NCI-H1417 (cell line): ENCODE results near the gene ZBTB7A.
A peak's percentile ranks its signal among the peaks of the same experiment; 100 is the strongest.

ENCODE experiments used
- DNase-seq, 3 experiments: peaks; one replicate each; lab custom pipeline; 2025; lab: John Stamatoyannopoulos, UW

The ZBTB7A gene

DNA sequence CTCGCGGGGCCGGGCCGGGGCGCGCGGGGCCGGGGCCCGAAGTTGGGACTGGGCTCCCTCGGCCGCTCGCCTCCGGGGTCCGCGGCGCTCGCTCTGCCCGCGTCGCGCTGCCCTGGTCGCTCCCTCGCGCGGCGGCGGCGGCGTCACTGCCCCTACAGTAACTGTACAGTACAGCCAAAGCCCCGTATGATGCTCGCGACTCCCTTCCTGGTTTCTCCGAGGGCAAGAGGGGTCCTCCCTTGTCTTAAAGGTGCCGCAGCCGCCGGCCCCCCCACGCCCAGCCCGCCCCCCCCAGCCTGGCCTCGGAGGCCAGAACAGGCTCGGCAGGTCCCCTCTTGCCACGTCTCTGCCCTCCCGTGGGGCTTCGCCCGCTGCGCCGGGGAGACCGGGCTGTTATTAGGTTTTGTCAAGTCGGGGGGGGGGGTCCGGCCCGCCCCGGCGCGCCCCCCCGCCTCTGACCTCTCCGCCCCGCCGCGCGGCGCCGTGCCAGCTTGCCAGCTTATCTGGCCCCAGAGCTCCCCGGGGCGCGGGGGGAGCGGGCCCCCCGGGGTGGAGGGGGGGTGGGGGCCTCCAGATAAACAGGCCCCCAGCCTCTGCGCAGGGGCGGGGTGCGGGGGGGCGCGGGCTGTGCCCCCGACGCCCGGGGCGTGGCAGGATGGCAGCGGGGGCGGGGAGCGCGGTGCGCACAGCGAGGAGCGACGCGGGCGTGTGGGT is at the start of gene ZBTB7A:
Gene ZBTB7A (minus strand): TSS at position 218 of the 714 bp plus-strand sequence. CDS start 11,667 bp downstream, outside the sequence.
- peak; percentile 65 to 89 (median 79) for DNase-seq

DNA sequence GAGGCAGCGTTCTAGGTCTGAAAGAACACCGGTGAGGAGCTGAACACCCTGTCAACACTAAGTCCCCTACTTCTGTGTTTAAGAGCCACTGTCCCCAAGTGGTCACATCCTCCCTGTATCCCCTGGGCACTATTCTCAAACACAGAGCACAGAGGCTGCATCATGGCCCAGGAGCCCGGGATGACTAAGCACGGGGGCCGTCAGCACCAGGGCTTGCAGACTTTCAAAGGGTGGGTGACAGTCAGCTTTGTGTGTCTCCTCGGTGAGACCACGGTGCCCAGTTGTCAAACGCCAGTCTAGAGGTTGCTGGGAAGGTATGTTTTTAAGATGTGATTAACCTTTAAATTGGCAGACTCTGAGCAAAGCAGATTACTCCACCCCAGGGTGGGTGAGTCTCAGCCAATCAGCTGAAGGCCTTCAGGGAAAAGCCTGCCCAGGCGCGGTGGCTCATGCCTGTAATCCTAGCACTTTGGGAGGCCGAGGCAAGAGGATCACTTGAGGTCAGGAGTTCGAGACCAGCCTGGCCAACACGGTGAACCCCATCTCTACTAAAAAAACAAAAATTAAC is 49.2 kb upstream of the ZBTB7A start:
- no peak for DNase-seq

DNA sequence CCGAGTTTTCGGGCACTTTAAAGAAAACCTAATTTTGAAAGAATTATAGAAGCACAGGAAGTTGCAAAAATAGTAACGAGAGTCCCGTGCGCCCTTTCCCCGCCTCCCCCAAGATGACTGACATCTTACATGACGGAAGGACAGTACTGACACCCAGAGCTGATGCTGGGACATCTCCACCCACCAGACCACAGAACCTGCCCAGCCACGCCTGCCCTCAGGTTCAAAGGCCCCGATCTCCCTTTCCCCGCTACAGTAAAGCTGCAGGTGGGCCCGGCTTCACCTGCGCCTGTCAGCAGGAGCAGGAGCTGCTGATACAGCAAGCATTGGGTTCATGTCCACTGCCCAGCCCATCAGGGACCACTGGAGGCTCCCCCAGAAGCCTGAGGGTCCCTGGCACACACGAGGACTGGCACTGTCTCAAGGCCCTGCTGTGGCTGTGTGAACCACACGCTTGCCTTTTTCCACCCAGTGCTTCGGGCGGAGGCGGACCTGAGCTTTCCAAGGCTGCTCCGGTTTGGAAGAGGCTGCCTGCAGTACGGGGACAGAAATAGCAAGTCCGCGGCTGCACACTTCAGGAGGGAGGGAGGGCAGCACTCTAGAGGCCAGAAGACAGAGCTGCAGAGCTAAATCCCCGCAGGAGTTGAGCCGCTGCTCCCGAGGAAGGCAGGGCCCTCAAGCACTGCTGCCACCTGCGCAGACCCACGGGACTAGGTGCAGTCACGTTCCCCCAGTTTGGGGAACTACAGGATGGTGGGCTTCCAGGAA is 48.5 kb upstream of the ZBTB7A start:
- DNase-seq: no peak

DNA sequence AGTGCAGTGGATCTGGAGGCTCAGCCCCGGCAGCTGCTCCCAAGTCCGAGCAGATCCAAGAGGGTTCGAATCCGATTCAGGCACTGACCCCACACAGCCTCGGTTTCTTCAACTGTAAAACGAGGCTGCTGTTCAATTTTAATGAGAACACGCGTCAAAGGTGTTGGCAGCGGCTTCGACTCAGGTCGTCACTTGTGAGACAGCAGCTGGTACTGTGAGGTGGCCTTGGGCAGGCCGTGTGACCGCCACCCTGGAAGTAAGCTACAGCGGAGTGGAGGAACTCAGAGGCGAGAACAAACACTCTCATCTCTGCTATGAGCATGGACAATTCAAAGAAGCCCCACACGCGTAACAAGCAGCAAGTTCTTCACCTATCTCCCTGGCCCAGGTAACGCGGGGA is 47.5 kb upstream of the ZBTB7A start:
- no peak for DNase-seq

DNA sequence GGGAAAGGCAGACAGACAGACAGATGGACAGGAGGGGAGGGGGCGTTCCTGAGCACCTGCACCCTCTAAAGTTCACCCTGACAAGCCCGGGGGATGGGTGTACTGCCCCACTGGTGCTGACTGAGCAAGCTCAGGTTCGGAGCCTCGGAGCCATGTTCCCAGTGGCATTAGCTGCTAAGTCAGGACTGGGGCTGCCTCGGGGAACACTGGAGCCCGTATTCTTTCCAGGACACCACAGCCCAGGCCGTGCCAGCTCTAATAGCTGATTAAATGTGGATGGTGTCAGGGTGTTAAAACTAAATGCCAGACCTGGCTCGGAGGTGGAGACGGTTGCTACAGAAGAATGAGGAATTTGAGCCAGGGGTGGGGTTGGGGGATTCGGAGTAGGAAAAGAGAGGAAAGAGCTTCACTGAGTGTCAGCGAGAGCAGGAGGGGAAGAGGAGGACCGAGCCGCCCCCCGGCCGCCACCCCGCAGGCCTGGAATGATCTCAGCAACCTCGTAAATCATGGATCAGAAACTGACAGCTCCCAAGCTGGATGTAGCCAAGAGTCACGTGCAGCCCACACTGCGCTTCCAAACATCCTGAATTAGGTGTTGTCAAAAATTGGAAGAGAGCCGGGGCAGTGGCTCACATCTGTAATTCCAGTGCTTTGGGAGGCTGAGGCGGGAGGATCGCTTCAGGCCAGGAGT is 46.8 kb upstream of the ZBTB7A start:
- no peak for DNase-seq

DNA sequence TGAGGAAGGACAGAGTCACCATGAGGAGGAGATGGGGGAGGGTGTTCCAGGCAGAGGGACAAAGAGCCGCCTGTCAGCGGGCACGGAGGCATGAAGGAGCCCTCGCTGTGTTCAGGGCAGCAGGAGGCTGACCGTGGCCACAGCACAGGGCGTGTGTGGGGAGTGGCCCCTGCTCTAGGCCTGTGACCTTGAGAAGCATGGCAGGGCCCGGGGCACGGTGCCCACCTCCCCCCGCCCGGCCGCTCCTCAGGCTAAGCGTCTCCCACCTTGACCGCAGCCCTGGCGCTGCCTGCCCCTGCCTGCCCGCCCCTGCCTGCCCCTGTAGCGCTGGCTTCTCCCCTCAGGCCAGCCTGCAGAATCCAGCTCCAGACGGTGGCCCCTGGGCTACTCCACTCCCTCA is 45.7 kb upstream of the ZBTB7A start:
- DNase-seq: no peak

DNA sequence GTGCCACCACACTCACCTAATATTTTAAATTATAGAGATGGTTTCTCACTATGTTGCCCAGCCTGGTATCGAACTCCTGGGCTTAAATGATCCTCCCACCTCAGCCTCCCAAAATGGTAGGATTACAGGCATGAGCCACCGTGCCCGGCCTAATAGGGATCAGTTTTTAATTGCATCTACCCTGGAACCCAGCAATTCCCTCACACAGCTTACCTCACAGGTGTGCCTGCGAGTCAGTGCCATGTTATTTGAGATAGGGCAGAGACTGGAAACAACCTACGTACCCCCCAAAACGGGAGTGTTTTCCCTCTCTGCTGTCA is 42.9 kb upstream of the ZBTB7A start:
- no peak for DNase-seq

DNA sequence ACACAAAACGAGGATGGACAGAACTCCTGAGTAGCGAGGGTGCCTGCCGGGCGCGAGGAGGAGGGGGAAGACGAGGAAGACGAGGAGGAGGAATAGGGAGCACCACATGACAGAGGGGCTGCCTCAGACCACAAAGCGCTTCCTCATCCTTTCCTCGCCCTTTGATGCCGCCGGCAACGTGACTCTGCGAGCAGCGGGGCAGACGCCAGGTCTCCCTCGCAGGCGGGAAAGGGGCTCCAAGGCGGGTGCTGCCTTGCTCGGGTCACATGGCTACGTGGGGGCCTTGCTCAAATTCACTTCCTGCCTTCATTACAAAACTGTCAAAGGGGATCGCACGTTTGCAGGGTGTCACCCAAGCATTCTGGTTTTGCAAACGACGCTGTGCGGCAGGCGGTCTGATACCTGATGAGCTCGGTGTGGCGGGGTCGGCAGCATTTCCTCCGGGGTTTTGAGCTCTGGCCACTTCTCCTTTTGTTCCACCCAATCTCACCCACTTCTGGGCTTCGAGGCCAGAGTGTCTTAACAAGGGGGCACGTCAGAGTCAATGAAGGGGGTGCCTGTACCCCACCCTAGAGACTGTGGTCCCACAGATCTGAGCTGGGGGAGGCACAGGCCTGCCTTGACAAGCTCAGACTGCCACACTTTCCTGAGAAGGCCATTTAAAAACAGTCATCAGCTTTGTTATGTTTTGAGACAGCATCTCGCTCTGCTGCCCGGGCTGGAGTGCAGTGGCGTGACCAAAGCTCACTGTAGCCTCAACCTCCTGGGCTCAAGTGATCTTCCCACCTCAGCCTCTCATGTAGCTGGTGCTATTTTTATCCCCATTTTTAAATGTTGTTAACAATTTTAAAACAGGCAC is 42.3 kb upstream of the ZBTB7A start:
- DNase-seq: no peak

DNA sequence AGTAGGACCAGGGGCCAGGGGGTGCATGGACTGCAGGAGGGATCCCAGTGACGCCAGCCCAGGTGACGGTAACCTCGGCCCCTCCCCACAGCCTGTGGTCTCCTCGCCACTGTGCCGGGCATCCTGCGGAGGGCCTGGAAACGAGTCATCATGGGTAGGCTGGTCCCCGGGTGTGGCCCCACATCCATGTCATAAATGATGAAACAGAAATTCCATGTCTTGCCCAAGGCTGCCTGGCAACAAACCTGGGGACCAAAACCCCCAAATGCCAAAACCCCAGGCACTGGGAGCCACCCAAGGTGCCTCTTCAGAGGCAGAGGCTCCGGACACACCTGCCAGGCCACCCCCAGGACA is 36.4 kb upstream of the ZBTB7A start:
- DNase-seq: no peak

DNA sequence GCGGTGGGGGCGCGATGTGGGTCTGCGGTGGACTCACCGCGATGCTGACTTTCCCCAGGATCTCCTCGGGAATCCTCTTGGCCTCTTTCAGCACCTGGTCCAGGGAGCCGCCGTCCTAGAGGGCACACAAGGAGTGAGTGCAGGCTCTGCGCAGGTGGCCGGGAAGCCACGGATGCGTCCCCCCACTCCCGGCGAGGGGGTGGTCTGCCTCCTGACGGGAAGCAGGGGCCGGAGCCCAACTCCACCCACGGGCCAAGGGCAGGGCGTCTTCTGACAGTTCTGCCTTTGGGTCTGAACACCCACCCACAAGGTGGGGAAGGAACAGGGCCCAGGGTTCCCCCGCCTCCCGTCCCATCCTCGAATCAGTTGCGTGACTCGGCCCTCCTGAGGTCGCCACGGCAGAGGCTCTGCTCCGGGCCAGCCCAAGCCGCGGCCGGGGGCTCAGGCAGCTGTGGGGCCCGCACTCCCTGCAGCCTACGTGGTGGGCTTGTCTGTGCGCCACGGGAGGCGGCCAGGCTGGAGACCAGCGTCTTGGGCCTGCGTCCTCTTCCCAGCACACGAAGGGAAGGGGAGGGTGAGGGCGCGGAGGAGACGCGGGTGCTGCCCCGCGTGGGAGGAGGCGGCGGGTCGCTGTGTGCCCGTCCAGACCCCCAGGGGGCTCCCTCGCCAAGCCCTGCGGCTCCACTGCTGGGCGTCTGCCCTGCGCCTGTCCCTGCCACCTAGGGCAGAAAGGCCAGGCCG is 35.8 kb upstream of the ZBTB7A start:
- DNase-seq: no peak

DNA sequence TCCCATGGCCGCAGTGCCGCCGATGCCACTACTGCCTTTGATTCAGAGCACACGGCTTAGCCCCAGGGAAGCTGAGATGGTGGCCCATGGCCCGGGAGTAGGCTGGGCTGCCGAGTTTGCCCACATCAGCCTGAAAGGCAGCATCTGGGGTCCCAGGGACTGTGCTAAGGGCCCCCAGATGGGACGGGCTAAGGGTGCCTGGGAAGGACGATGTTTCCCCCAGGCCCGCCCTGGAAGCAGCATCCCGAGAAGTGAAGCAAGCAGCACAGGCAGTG is 34.7 kb upstream of the ZBTB7A start:
- DNase-seq: no peak

DNA sequence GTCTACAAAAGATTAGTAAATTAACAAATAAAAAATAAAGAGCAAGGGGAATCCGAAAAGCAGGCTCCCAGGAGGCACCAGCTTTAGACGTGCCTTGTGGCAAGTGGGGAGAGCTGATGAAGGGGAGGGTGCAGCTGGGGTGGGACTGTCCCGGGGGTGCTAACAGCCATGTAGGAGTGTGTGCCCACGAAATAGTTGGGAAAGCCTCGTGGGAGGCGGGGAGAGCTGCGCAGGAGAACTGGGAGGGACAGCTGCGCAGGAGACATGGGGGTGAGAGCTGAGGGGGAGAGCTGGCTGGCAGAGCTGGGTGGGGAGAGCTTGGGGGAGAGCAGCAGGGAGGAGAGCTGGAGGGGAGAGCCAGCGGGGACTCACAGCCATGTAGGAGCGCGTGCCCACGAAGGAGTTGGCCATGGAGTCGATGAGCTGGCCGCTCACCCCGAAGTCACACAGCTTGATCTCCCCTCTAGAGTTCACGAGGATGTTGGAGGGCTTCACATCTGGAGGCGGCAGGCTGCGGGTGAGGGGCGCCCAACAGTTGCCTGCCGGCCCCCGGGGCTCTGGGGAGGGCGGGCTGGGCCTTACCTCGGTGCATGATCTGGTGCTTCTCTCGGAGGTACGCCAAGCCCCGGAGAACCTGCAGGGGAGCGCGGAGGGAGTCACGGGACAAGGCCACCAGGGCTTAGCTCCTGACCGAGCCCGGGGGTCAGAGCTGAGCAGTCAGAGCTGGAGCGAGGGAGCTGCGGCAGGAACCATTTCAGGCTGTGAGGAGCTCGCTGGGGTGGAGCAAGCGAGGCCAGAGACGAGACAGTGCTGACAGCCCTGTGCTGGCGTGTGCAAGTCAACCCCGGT is 34.2 kb upstream of the ZBTB7A start:
- DNase-seq: no peak

DNA sequence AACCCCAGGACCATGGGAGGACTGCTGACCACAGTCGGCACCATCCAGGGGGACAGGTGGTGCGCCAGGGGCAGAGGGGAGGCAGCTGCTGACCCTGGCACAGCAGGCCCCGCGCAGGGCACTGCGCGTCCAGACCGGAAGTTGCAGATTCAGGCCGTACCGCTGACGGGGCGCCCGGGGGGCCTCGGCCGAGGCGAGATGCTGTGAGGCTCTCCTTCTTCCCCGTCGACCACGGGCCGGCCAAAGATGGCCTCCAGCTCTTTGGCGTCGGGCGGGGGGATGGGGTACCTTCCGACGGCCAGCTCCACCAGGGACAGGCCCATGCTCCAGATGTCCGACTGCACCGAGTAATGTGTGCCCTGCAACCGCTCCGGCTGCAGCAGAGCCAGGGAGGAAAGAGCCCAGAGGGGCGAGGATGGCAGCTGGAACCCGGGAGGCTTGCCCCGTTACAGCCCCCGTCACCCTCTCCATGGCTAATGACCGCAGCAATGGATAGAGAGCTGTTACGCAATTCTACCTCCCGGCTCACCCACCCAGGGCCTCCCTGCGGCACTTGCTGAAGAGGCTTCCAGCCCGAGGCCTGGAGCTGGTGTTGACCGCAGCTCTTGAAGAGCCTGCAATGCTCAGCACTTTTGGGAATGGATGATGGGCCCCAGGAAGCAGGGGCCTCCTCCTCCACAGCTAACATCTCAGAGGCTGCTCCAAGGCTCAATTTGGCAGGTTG is 32.5 kb upstream of the ZBTB7A start:
- no peak for DNase-seq

DNA sequence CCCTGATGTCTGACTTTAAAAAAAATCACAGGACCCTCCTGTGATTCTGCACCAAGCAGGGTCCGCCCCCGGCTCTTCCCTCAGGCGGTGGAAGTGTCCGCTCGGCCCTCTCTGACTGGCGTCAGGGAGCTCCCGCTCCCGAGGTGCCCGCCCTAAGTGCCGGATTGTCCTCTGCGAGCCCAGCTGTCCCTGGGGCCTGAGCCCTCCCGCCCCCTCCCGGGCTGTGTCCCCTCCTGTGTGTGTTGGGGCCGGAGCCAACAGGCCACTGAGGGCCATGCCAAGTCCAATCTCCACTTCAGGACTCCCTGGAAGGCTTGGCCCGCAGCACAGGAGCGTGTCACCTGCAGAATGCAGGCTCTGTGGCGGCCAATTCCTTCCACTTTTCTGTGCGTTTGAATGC is 31.8 kb upstream of the ZBTB7A start:
- no peak for DNase-seq

DNA sequence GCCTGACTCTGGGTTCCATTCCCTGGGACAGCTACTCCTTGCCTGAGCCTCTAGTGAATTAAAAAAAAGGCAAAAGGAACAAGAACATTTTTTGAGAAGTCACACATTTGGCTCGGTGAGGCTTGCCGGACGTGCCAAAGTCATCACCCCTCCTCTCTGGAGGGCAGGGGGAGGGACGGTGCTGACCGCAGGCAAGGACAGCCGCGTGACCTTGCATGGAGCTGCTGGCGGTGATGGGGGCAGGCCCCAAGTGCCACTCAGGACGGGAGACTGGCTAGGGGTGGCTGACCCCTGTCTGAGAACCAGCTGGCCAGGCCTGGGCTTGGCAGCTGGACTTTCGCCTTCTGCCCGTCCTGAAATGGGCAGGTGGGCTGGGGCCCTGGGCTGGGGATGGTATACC is 30.8 kb upstream of the ZBTB7A start:
- DNase-seq: no peak

DNA sequence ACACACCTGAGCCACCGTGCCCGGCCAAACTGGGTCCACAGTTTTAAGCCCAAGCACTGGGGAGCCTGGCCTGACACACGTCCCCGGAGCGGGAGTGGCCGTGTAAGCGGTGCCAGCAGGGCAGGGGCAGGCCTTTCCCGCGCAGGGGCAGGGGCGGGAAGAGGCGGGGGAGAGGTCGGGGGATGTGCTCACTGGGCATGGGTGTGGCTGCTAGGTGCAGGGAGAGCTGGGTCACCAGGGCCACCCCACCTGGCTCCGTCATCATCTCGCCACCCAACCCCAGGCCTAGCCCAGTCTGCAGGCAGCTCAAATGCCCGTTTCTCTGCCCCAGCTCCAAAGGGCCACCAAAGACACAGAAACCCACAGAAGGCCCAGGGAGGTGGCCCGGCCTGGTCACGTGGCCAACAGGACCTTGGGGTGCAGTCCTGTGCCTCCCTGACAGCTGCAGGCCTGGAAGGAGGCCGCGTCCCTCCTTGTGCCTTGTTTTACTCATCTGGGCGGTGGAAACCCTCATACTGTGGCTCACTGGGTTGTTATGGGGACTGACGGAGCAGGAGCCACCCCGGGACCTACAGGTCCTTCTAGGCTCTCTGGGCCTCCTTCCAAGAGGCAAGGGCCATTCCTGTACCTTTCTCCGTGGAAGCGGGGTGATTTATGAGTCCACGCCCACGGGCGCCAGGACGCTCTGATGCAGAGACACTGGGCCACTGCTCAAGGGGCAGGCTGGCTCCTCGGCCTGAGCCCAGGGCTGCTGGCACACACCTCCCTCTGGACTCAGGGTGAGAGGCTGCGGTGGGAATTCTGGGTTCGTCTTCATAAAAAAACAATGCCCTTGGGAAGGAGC is 29.6 kb upstream of the ZBTB7A start:
- no peak for DNase-seq

DNA sequence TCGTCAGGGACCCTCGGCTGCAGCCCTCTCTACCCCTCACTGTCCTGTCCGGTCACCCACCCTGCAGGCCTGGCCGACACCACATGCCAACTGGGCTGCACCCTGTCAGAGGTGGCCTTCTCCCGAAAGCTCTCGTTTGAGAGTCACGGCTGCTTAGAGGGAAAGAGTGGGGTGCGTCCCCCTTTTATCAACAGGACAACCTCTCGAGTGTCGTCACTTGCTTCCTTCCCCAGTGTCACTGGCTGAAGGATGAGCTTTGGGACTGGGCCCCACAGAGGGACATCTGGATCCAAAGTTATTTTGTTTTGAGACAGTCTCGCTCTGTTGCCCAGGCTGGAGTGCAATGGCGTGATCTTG is 28.8 kb upstream of the ZBTB7A start:
- no peak for DNase-seq

DNA sequence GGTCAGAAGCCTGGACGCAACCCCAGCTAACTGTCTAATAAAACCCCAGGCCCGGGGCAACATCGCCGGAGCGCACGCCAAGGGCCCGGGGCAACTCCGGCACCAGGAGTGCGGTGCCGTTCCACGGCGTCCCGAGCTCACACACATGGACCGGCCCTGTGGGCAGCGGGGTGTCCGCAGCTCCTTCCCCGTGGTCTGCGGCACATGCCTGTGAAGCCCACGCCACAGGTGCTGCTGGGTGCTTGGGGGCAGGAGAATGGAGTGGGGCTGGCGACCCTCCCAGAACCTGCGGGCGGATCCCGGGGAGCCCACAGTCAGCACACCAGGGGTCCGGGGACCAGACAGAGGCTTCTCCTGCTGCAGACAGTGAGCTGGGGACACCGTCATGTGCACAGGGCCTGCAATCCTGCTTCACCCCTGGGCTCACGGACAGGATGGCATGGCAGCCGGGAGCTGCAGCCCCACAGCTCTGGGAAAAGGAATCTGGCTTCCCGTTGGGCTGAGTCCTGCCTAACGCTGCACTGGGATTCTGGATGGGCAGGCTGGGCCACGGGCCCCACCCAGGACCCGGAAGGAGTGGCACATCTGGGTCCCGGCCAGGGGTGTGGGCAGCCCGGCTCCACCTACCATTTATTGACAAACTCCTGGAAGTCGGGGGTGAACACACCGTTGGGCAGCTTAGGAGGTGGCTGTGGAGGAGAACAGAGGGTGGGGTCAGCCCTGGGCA is 28.2 kb upstream of the ZBTB7A start:
- DNase-seq: no peak
